Stomach (tissue), 4 donors: ENCODE data around the gene DENND2A.

ENCODE experiments used
- EP300 ChIP-seq: sonication (generic); formaldehyde crosslinking; IDR thresholded peaks from one replicate; pipeline ENCODE4 v1.6.1; 2017; ENCODE audit warnings: antibody characterized with exemption
- POLR2AphosphoS5 ChIP-seq, 3 donors: sonication (generic); formaldehyde crosslinking; IDR thresholded peaks; one replicate each; pipeline ENCODE4 v1.6.1; 2016; ENCODE audit warnings: antibody characterized with exemption in 3 of 3
- TF ChIP-seq, protein P1 (sequence below), 7 experiments: fragments of 450-650 bp in 4 of 7; fragments of 200-600 bp in 3 of 7; sonication (generic) in 3 of 7; IDR thresholded peaks; one replicate each; pipeline ENCODE4 v1.5.1; 2016 to 2019; ENCODE audit warnings: antibody characterized with exemption in 7 of 7, control low read depth in 2 of 7, mild to moderate bottlenecking in 1 of 7

DNA sequence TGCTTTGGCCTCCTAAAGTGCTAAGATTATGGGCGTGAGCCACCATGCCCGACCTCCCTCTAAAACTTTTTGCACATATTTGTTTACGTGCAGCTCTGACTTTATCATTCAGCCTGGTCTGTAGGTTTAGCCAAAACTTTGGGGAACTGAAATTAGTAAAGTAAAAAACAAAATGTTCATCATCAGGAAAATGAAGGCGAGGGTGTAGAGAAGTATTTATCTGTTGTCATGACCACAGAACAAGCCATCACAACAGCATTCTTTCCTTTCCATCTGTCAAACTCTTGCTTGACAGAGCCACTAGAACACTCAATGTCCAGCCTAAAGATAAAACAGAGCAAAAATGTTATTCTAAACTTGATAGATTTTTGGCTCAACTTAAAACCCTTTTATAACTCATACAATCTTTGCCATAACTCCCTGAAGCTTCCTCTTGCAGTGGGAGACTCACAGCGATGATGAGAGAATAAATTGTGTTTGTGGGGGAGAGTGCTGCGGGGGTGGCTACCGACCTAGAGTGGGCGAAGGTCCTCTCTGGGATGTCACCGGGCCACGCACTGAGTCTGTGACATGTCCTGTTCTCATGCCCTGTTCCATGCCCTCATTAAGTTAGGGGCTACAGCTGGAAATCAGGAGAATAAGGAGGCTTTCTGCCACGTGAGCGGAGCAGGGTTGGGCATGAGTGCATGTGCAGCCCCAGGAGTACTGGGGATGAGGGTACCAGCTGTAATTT is 102.7 kb downstream of the DENND2A start:
- TF ChIP-seq, protein P1, sequence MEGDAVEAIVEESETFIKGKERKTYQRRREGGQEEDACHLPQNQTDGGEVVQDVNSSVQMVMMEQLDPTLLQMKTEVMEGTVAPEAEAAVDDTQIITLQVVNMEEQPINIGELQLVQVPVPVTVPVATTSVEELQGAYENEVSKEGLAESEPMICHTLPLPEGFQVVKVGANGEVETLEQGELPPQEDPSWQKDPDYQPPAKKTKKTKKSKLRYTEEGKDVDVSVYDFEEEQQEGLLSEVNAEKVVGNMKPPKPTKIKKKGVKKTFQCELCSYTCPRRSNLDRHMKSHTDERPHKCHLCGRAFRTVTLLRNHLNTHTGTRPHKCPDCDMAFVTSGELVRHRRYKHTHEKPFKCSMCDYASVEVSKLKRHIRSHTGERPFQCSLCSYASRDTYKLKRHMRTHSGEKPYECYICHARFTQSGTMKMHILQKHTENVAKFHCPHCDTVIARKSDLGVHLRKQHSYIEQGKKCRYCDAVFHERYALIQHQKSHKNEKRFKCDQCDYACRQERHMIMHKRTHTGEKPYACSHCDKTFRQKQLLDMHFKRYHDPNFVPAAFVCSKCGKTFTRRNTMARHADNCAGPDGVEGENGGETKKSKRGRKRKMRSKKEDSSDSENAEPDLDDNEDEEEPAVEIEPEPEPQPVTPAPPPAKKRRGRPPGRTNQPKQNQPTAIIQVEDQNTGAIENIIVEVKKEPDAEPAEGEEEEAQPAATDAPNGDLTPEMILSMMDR (IDR thresholded peaks at IDR 0.05), result no peak
- no peak for TF ChIP-seq POLR2AphosphoS5 (IDR thresholded peaks at IDR 0.05)
- TF ChIP-seq EP300, result no peak
